Astrocyte (in vitro differentiated cells and primary cell): ENCODE results near the gene KLC4.

Experiments
- EZH2 ChIP-seq: IDR thresholded peaks from 2 replicates; pipeline ENCODE4 v1.6.1; 2012; ENCODE audit warnings: mild to moderate bottlenecking, low read length, inconsistent platforms; ENCODE audit not compliant: insufficient read depth
- TF ChIP-seq, protein P1 (sequence below): IDR thresholded peaks from 2 replicates; pipeline ENCODE4 v1.5.1; 2011; ENCODE audit warnings: low read depth, mild to moderate bottlenecking, inconsistent platforms, low read length, moderate library complexity; ENCODE audit not compliant: insufficient read depth

DNA sequence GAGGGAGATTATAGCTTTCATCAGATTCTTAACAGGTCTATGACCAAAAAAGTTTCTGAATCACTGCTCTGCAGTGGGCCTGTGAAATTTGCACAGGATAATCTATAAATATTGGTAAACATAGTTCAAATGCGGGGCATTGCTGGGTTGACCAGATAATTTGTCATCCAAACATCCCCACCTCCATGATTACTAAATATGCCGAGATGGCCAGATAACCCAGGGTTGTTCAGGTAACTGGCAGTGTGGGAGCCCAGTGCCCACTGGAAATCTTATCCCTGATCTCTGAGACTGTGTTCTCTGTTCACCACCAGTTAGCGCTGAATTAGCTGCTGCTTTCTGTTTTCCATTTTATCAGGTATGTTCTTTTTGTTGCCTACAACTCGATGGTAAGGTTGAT is 38.1 kb downstream of the KLC4 start:
- TF ChIP-seq, protein P1, sequence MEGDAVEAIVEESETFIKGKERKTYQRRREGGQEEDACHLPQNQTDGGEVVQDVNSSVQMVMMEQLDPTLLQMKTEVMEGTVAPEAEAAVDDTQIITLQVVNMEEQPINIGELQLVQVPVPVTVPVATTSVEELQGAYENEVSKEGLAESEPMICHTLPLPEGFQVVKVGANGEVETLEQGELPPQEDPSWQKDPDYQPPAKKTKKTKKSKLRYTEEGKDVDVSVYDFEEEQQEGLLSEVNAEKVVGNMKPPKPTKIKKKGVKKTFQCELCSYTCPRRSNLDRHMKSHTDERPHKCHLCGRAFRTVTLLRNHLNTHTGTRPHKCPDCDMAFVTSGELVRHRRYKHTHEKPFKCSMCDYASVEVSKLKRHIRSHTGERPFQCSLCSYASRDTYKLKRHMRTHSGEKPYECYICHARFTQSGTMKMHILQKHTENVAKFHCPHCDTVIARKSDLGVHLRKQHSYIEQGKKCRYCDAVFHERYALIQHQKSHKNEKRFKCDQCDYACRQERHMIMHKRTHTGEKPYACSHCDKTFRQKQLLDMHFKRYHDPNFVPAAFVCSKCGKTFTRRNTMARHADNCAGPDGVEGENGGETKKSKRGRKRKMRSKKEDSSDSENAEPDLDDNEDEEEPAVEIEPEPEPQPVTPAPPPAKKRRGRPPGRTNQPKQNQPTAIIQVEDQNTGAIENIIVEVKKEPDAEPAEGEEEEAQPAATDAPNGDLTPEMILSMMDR: no peak
- TF ChIP-seq EZH2: no peak
